NCI-H187 treated with DMSO at 0.1 percent for 48 hours (cell line): ENCODE data around the gene ATP2B2.

Experiments
- DNase-seq: peaks from one replicate; lab custom pipeline; 2025; lab: John Stamatoyannopoulos, UW

The ATP2B2 gene

DNA sequence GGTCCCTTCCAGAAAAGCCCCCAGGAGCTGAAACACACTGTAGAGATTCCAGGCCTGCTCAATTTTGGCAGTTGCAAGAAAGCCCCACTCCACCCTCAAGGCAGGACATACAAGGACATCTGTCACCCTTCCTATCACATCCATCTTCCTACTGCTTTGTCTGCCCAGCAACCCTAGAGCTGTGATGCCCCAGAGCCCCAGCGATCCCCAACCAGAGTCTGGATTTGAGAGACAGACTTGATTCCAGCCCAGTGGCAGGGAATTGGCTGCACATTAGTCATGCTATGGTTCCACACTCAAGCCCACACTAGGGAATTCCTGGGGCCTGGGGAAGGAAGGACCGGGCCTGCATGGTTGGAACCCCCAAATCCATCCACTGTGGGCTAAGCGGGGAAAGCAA lies 56.8 kb downstream of the ATP2B2 start:
- no peak for DNase-seq

DNA sequence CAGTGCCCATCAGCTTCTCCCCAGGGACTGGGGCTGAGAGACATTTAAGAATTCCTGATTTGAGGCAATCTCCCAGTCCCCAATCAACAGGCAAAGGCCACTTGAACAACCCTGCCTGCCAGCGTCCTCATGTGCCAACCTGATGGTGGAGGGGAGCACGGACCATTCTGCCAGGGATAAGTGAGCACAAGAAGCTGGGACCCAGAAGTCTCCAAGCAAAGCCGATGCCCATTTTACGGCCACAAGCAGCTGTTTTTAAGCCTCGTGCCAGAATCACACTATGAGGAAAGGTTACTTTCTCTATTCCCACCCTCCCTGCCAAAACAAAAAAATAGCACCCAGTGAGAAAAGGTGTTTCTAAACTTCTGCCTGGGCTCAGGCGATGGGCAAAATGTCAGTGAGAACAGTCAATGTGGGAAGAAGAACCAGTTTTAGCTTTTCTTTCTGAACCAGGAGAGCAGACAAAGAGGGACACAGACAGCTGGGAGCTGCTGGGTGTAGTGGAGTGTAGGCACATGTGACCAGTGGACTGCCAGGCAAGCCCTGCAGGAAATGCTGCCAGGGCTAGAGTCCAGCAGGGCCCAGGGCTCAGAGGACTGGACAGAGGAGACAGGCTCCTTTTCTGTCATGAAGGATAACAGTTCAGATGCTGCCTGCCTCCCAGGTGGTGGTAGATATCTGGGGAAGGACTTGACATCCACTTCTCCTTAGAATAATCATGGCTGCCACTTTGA lies 57.7 kb downstream of the ATP2B2 start:
- no peak for DNase-seq

DNA sequence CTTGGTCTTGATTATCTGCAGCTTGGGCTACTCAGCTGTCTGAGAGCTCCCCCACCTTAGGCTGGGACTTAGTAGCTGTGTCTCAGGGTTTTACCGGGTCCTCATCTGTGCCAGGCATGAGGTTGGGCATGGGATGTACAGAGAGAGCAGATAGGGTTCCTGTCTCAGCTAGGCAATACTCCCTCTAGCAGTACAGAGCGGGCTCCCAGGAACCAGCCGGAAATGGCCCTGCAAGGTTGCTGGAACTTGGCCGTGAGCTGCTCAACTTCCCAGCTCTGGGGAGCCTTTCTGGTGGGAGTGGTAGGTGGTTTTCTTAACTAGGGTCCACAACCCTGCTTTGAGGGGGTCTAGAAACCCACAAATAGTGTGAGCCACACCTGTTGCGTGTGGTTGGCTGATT lies 58.3 kb downstream of the ATP2B2 start:
- no peak for DNase-seq

DNA sequence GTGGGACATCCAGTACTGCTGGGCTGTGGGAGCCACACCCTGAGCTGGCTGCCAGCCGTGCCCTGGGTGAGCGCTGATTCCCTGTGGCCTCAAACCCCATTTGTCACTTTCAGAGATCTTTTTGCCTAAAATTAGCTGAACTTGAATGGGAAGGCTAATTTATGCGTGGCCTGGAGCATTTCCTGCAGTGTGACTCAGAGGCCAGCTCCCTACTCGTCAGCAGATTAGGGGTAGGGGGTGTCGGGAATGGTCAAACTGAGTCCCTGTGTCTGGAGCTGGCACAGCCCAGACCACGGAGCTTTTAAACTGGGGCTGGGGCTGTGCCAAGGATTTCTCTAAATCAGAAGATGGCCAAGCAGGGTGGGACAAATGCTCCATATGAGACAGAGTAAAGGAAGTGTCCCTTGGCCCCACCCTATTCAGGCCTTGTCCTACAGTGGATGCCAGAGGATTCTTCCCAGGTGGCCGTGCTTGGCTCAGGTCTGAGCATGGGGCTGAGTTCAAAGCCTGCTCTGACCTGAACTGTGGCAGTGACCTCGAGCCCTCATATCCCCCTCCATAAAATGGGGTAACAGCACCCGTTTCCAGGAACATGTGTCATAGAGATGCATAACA lies 59.7 kb downstream of the ATP2B2 start:
- no peak for DNase-seq

- no peak for DNase-seq
These were observed 60.9 kb downstream of the ATP2B2 start for GRCh38 chr3:10444511-10444910.

DNA sequence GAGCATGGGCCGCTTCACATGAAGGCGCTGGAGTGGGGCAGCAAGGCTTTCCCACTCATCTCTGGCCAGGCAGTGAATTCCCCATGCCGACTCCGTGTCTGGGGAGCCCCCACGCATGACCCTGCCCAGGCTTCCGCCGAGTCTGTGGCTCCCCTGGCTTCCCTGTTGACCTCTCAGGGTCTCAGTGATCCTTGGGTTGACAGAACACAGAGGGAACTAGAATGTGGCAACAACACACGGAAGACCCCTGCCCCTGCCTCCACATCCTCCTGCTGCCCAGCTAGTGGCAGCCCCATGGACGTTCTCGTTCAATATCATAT lies 61.3 kb downstream of the ATP2B2 start:
- no peak for DNase-seq

GRCh38 chr3:10443272-10444109 lies 61.9 kb downstream of the ATP2B2 start:
- no peak for DNase-seq

DNA sequence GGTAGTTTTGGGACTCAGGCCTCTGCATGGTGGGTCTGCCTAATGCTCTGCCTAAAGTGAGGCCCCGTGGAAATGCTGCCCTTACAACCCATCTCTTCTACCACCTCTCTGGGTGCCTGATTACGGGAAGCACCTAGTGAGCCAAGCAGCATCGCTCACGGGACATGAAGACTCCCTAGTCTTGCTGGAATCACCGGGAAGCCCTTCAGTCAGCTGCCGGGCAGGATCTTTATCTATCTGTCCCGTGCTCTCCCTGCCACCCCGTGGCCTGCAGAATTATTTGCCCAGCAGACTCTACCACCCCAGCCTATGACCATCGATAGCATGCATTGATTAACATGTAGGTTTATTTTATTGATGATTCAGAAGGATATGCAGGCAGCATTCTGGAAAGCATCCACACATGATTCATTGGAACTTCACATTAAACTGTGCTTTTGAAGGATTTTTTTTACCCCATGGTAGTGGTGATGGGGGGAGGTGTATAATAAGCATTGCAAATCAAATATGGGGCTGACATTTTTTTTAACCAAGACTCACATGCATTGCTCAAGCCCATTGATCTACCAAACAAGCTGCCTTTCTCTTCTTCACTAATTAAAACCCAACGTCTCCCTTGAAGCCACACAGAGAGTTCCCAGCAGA lies 63.1 kb downstream of the ATP2B2 start:
- no peak for DNase-seq

- DNase-seq, result no peak
These were observed 64.7 kb downstream of the ATP2B2 start for GRCh38 chr3:10440684-10441083.

- no peak for DNase-seq
These were observed 66.3 kb downstream of the ATP2B2 start for GRCh38 chr3:10438902-10439610.

DNA sequence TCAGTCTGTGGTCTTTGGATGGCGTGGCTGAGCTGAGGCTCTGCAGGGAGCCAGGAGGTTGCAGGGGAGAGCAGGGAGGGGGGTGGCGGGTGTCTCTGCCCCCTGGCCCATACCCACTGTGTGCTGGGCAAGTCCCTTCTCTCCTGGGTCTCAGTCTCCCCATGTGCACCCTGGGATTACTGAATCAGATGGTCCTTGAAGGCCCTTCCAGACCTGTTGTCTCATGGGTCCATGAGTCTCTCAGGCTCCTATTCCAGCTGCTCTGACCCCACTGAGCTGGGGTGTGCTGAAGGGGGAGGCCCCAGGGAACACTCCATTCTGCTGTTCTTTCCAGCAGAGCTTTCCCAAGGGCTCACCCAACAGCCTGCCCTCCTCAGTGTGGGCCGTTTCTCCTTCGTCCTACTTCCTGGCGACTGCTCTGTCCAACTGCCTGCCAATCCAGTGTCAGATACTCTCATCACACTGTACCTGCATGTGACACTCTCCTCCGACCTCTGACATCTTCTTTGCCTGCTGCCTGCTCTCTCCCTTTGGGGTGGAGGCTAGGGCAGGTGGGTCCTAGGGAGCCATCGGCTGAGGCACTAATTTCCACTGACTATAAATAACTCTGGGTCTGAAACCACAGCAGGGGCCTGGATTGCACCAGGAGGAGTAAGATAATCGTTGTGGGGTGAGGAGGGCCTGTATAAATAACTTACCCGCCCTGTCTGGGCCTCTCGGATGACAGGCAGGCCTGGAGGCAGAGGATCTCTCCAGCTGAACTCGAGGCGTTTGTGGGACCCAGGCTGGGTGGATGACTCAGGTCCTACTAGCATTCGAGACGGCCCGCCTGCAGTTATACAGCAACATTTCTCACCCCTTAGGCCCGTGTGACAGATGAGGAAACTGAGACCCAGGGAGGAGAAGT lies 67.1 kb downstream of the ATP2B2 start:
- no peak for DNase-seq

- no peak for DNase-seq
These were observed 68.0 kb downstream of the ATP2B2 start for GRCh38 chr3:10437272-10437994.

GRCh38 chr3:10435850-10436249 lies 69.5 kb downstream of the ATP2B2 start:
- DNase-seq, result no peak

DNA sequence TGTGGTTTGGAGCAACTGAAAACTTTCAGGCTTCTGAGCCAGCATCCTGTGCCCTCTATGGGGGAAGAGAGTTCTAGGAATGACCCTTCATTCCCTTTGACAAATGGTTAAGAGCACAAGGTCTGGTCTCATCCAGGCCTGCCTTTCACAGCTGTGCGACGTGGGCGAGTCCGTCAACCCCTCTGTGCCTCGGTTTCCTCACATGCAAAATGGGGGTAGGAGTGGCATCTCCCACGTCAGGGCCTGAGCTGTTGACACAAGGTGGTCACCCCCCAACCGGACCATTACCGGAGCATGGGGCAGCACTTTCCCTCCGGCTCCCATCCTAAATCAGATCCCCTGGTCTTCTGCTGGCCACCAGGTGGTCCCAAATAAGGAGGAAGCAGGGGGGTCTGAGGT lies 70.4 kb downstream of the ATP2B2 start:
- no peak for DNase-seq

DNA sequence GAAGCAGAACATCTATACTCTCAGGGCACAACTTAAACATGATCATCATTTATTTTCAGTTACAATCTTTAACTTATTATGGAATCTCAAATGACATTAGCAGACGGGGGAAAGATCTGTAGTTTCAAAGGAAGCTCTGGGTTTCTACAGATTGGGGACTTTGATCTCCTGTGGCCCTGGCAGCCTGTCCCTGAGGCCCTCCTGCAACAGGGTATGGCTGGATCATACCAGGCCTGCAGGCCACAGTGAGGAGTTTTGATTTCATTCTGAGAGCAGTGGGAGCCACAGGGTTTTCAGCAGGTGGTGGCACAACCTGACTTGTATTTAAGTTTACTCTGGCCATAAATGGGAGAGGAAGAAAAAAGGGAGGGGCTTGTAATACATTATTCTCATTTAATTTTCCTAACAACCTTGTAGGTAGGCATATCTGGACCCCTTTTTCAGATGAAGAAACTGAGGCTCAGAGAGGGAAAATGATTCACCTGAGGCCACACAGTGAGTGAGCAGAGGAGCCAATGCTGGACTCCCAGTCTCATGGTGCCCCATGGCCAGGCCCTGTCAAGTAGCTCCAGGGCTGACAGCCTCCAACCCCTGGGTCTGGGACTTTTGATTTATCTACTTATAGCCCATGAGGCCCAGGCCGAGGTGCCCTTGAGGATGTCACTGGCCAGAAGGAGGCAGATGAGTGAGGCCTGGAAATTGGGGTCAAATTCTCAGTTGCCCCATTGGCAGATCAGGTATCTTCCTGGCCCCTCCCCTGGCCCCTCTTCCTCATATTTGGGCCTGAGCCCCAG lies 71.0 kb downstream of the ATP2B2 start:
- DNase-seq, result no peak

- DNase-seq, result no peak
These were observed 72.5 kb downstream of the ATP2B2 start for GRCh38 chr3:10432931-10433330.

- no peak for DNase-seq
These were observed 73.1 kb downstream of the ATP2B2 start for GRCh38 chr3:10432156-10432845.

DNA sequence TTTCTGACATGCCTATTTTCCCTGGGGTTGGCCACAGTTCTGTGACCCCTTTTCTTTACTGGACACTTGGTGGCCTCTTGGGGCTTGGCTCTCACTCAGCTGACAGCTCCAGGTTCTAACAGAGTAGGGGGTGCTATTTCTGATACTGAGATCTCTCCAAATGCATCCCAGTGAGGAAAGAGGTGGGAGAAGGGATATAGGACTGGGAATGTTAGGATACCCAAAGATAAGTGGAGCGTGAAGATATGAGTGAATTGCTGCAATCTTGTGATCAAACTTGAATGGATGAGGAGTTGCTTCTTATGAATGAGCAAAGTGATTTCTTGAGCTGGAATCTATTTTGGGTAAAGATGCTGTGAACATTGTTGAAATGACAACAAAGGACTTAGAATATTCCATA lies 74.6 kb downstream of the ATP2B2 start:
- no peak for DNase-seq
